ENCODE results near the gene DNAH2.

GRCh38 chr17:7710301-7710700 lies 7.2 kb upstream of the DNAH2 start:
- TF ChIP-seq CTCF (IDR thresholded peaks at IDR 0.05 in 8 of 11, conservative IDR thresholded peaks at IDR 0.05 in 3 of 11) (no peak), POLR2AphosphoS5 (IDR thresholded peaks at IDR 0.05) (no peak), POLR2A (IDR thresholded peaks at IDR 0.05) (no peak)
